ENCODE data around the gene RPS27. TPM values are rescaled to one million over a fixed set of nuclear protein-coding genes. Genes with fewer than 3 reads are reported as not detected.

Gene RPS27
- polyA plus RNA-seq, 2 of the 4 experiments (the other 2 are of a cell fraction), result 4,831 to 5,586 TPM

GRCh38 chr1:153968408-153968807 lies 22.2 kb upstream of the RPS27 start:
- WGBS (ENCODE audit: missing lambda C conversion rate), result 86% methylated on average over 12 of the region's 13 CpGs
- FAIRE-seq (no peak), DNase-seq (ENCODE audit: low read depth in 1 of 2, low spot score in 1 of 2) (no peak), ATAC-seq (no peak)
- peak overlapping the region; percentile 64 for H3K4me3 ChIP-seq
- no peaks in the 10 kb centered on the region for H3K9me3 ChIP-seq
- H3K27ac ChIP-seq, result peak overlapping the region; percentile 90 to 92
- peak overlapping the region; percentile 99 for H3K4me2 ChIP-seq
- TF ChIP-seq SMC3 (IDR thresholded peaks at IDR 0.05) (no peak), FOXS1 (CRISPR knock-in tag; IDR thresholded peaks at IDR 0.05) (no peak), PHF8 (IDR thresholded peaks at IDR 0.05; ENCODE audit: borderline replicate concordance, low read depth) (no peak)
- CTCF ChIA-PET, result interaction anchor here (0.7 to 4.7 kb wide), 9 partner anchors 9 to 578 kb away, joined by 3 to 52 read pairs (median 5); partner anchors contain the start of genes CRTC2, DENND4B, JTB and RAB13
- peaks cover 17% of the 10 kb centered on the region for H3K4me1 ChIP-seq
- POLR2A ChIA-PET, result interaction anchor here (1.6 to 4.2 kb wide), 5 partner anchors 9 to 214 kb away, joined by 4 to 78 read pairs (median 16); partner anchors contain the start of genes CRTC2, DENND4B, JTB and RPS27

GRCh38 chr1:153968972-153969371 lies 21.6 kb upstream of the RPS27 start:
- 100% methylated on average over 2 of the region's 2 CpGs for WGBS (ENCODE audit: missing lambda C conversion rate)
- ChIA-PET POLR2A (interaction anchor here (3.4 to 4.2 kb wide), 2 partner anchors 8 to 22 kb away, joined by 40 to 78 read pairs; partner anchors contain the start of genes JTB and RPS27), CTCF (interaction anchor here (0.7 to 4.7 kb wide), 6 partner anchors 9 to 578 kb away, joined by 3 to 52 read pairs (median 8); partner anchors contain the start of genes DENND4B, JTB and RAB13)
- DNase-seq (ENCODE audit: low read depth in 1 of 2, low spot score in 1 of 2) (no peak), FAIRE-seq (no peak), ATAC-seq (no peak)
- Histone ChIP-seq H3K27ac (no peak overlapping the region; a peak in 1 of 6 replicates), H3K4me3 (no peak overlapping the region), H3K4me1 (peaks cover 17% of the 10 kb centered on the region), H3K9me3 (no peaks in the 10 kb centered on the region), H3K4me2 (peak overlapping the region; percentile 99; the same call in 1 of the 3 replicates)
- TF ChIP-seq FOSB (CRISPR knock-in tag; IDR thresholded peaks at IDR 0.05), result no peak
- TF ChIP-seq REST (IDR thresholded peaks at IDR 0.05), result no peak
- no peak for TF ChIP-seq CBX2 (IDR thresholded peaks at IDR 0.05; ENCODE audit: borderline replicate concordance, low read depth)
- TF ChIP-seq BHLHE40 (IDR thresholded peaks at IDR 0.05; ENCODE audit: low read depth, low read length), result no peak
- no peak for TF ChIP-seq HMGXB4 (CRISPR knock-in tag; IDR thresholded peaks at IDR 0.05; ENCODE audit: borderline replicate concordance)
- no peak for TF ChIP-seq EP300 (IDR thresholded peaks at IDR 0.05)
- TF ChIP-seq KDM1A (IDR thresholded peaks at IDR 0.05; ENCODE audit: low read depth), result no peak
- no peak for TF ChIP-seq ATOH8 (CRISPR knock-in tag; IDR thresholded peaks at IDR 0.05; ENCODE audit: low read depth)
- TF ChIP-seq CBX8 (IDR thresholded peaks at IDR 0.05), result no peak
- TF ChIP-seq NR3C1 (IDR thresholded peaks at IDR 0.05), result no peak
- TF ChIP-seq USF2 (IDR thresholded peaks at IDR 0.05), result no peak
- TF ChIP-seq GATA3 (IDR thresholded peaks at IDR 0.05; ENCODE audit: borderline replicate concordance), result no peak
- TF ChIP-seq SMC3 (IDR thresholded peaks at IDR 0.05), result no peak
- TF ChIP-seq FOSL2 (IDR thresholded peaks at IDR 0.05), result no peak
- TF ChIP-seq FOSL2 (CRISPR knock-in tag; IDR thresholded peaks at IDR 0.05), result no peak
- TF ChIP-seq EHF (CRISPR knock-in tag; IDR thresholded peaks at IDR 0.05), result no peak
